ENCODE results near the gene CCND1.

CCND1 gene

GRCh38 chr11:69674267-69674885 is 33.4 kb downstream of the CCND1 start:
- peak overlapping the region; percentile 91 for H3K4me3 ChIP-seq (ENCODE audit: low read depth, low read length)
- TF ChIP-seq CTCF (IDR thresholded peaks at IDR 0.05; ENCODE audit: low read depth, low read length) = no peak

- H3K4me3 ChIP-seq (ENCODE audit: low read depth, low read length) = peak within 1 kb of the TSS; percentile 91
- no peak for TF ChIP-seq CTCF (IDR thresholded peaks at IDR 0.05; ENCODE audit: low read depth, low read length)
Observed at GRCh38 chr11:69674886-69675714, 34.1 kb downstream of the CCND1 start, which contains the start of gene LTO1. TSS of gene LTO1 (minus strand) at chr11:69675353. CDS start at chr11:69675239, 114 bp downstream.

GRCh38 chr11:69677749-69678148 is 36.8 kb downstream of the CCND1 start:
- TF ChIP-seq CTCF (IDR thresholded peaks at IDR 0.05; ENCODE audit: low read depth, low read length) = no peak

DNA sequence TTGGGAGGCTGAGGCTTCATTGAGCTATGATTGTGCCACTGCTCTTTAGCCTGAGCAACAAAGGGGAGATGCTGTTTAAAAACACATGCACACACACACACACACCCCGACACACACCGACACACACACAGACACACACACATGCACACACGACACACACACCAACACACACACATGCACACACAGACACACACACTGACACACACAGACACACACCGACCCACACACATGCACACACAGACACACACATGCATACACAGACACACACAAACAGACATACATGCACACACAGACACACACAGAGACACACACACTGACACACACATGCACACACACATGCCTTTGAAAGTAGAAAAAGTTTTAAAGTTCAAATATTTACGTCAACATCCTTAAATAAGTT is 39.7 kb downstream of the CCND1 start:
- no peak for TF ChIP-seq CTCF (IDR thresholded peaks at IDR 0.05; ENCODE audit: low read depth, low read length)
- no peak overlapping the region for H3K4me3 ChIP-seq (ENCODE audit: low read depth, low read length)

More at GRCh38 chr11:69677749-69678148, 36.8 kb downstream of the CCND1 start:
- no peak overlapping the region for H3K4me3 ChIP-seq (ENCODE audit: low read depth, low read length)

- no peak overlapping the region for H3K4me3 ChIP-seq (ENCODE audit: low read depth, low read length)
- TF ChIP-seq CTCF (IDR thresholded peaks at IDR 0.05; ENCODE audit: low read depth, low read length) = no peak
Observed at GRCh38 chr11:69682221-69682620, 41.3 kb downstream of the CCND1 start.

DNA sequence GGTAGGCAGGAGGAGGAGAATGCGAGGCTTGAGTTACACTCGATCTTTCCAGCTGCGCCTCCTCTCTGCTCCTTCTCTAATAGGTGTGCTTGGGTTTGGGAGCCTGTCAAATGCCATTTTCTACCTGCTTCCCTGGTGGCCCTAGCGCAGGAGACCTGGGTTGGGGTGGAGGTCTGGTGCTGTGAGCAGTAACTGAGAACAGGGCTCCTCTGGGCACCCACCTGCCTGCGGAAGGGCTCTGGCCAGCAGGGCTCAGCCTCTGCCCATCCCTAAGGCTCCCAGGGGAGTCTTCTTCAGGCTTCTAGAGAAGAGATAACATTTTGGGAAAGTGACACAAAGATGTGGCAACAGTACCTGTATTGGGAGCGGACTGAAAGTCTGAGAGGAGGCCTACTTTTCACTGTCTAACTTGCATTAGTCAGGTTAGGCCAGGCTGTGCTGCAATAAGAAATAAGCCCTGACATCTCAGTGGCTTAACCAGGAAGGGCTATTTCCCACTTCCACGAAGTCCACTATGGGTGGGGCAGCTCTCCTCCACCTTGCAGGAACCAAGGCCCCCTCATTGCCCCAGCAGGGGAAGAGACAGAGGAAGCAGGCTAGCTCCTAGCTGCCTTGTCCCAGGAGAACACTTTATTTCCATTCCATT is 41.8 kb downstream of the CCND1 start:
- no peak overlapping the region for H3K4me3 ChIP-seq (ENCODE audit: low read depth, low read length)
- no peak for TF ChIP-seq CTCF (IDR thresholded peaks at IDR 0.05; ENCODE audit: low read depth, low read length)

Data from WI38 (cell line).